Measurements from ENCODE around the gene AQP2.

GRCh38 chr12:49917788-49918173 is 32.8 kb upstream of the AQP2 start:
- TF ChIP-seq PATZ1 (CRISPR knock-in tag; IDR thresholded peaks at IDR 0.05; ENCODE audit: borderline replicate concordance) (no peak), CSRNP3 (CRISPR knock-in tag; IDR thresholded peaks at IDR 0.05) (no peak), ZFP3 (CRISPR knock-in tag; IDR thresholded peaks at IDR 0.05) (no peak), CREB5 (CRISPR knock-in tag; IDR thresholded peaks at IDR 0.05; ENCODE audit: low read depth) (no peak), ZNF8 (CRISPR knock-in tag; IDR thresholded peaks at IDR 0.05) (no peak), TSHZ2 (CRISPR knock-in tag; IDR thresholded peaks at IDR 0.05) (no peak), ESRRG (CRISPR knock-in tag; IDR thresholded peaks at IDR 0.05) (no peak), RARB (CRISPR knock-in tag; IDR thresholded peaks at IDR 0.05) (no peak)
